WI38 (cell line): Measurements from ENCODE around the gene OTOA.
A peak's percentile ranks its signal among the peaks of the same experiment; 100 is the strongest.
"Not testable (repeated sequence)": the region's sequence is repeated elsewhere in the genome, so short reads cannot be mapped to it uniquely, and the experiment has no call there.

Experiments
- H3K4me3 ChIP-seq: 2 replicates; pipeline ENCODE4 v1.5.1; 2011; ENCODE audit warnings: low read depth, mild to moderate bottlenecking, control low read depth, low read length
- TF ChIP-seq, protein P1 (sequence below): IDR thresholded peaks from 2 replicates; pipeline ENCODE4 v1.5.1; 2012; ENCODE audit warnings: low read depth, mild to moderate bottlenecking, control low read depth, low read length

The OTOA gene

DNA sequence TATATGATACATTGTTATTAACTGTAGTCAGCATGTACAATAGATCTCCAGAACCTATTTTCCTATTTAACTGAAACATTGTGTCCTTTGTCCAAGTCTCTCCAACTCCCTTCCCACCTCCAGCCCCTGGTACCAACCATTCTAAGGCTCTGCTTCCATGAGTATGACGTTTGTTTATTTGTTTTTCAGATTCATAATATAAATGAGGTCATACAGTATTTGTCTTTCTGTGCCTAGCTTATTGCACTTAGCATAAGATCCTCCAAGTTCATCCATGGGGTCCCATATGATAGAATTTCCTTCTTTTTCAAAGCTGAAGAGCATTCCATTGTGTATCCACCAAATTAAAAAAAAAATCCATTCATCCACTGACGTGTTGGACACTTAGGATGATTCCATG is 39.4 kb downstream of the OTOA start:
- H3K4me3 ChIP-seq, result no peak overlapping the region
- TF ChIP-seq, protein P1, sequence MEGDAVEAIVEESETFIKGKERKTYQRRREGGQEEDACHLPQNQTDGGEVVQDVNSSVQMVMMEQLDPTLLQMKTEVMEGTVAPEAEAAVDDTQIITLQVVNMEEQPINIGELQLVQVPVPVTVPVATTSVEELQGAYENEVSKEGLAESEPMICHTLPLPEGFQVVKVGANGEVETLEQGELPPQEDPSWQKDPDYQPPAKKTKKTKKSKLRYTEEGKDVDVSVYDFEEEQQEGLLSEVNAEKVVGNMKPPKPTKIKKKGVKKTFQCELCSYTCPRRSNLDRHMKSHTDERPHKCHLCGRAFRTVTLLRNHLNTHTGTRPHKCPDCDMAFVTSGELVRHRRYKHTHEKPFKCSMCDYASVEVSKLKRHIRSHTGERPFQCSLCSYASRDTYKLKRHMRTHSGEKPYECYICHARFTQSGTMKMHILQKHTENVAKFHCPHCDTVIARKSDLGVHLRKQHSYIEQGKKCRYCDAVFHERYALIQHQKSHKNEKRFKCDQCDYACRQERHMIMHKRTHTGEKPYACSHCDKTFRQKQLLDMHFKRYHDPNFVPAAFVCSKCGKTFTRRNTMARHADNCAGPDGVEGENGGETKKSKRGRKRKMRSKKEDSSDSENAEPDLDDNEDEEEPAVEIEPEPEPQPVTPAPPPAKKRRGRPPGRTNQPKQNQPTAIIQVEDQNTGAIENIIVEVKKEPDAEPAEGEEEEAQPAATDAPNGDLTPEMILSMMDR, result no peak

DNA sequence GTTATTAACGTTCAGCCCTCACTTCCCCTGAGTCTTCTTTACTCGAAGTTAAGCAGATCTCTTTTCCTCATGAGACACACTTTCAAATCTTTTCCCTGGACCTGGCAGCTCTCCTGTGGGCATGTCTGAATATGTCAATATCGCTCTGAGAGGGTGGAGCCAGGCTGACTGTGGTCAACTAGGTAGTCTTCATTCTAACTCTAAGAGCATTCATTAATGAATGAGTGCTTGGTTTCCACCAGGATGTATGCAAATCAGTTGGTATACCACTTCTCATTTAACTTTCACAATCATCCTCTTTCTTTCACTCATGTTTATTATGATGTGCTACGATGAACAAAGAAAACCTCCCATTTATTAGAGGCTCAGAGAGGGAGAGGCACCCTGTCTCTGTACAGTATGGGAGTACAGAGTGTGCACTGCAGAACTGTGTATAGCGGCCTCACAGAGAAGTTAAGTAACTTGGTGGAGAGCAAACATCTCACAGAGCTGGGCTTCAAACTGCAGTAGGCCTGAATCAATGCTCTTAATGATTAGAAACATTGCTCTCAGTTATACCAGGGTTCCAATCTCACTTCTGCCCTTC is 39.9 kb downstream of the OTOA start:
- TF ChIP-seq, protein P1, result no peak
- H3K4me3 ChIP-seq, result no peak overlapping the region

DNA sequence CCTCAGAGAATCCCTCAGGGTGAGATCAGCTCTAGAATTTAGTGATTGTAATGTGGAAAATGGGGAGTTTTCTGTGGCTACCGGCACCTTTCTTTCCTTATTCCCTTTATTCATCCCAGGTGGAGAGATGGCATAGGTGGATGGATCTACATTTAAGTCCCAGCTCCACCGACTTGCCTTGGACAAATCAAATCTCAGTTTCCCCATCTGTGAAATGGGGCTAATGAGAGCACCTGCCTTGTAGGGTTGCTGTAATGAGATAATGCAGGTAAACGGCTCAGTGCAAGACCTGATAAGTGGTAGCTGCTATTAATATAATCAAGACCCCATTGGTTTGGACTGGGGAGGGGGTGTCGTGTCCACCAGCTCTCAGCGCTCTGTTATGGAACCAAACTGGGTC is 40.5 kb downstream of the OTOA start:
- TF ChIP-seq, protein P1, result no peak

DNA sequence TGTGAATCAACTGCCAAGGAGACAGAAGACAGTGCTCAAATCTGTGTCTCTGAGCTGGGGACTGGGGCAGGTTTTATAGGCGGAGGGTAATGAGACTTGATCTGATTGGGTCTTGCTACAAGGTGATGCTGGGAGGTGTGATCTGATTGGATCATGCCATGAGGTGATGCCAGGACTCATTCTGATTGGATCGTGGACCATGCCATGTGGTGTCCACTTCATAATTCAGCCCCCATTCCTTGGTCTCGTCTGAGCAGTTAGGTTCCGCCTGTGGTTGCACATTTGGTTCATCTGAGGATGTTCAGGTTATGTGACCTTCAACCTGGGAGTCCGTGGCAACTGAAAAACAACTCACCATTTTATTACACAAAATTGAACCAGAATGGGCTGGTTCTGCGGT is 41.0 kb downstream of the OTOA start:
- no peak overlapping the region for H3K4me3 ChIP-seq
- TF ChIP-seq, protein P1, result no peak

More for the DNA sequence above, 40.5 kb downstream of the OTOA start:
- no peak overlapping the region for H3K4me3 ChIP-seq

DNA sequence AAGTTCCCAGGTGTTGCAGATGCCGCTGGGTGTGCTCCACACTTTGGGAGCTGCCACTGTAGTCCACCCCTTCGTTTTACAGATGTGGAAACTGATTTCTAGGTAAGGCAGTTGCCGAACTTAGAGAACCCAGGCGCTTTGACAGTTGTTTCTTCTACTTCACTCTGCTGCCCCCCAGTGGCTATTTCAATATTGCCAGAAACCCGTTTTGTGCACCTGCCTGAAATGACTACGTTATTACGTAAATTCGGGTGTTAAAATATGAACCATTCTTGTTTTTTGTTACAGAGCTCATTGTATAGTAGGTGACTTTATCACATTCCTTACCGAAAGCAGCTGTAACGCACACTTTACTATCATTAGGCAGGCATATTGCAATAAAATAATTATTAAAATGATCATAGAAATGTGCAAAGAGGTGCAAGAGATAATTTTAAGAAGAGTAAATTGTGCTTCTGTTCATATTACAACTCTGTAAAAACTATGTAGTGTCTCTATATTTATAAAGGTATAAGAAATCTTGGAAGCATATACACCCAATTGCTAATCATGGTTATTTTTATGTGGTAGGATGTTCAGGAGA is 44.9 kb downstream of the OTOA start:
- no peak overlapping the region for H3K4me3 ChIP-seq
- TF ChIP-seq, protein P1, result peak; percentile 71

DNA sequence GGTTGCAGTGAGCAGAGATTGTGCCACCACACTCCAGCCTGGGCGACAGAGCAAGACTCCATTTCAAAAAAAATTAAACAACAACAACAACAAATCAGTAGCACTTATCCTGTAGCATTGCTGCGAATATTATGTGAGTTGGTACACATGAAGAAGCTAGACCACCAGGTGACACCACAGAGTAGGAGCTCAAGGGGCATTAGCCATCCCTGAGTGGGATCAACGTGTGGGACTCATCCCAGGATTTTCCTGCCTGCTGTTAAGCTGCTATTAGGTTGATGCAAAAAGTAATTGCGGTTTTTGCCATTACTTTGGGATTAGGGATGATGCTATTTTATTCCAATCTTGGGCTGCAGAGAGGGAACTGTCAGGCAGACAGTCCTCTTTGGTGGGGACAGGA is 47.2 kb downstream of the OTOA start:
- TF ChIP-seq, protein P1, result no peak
- H3K4me3 ChIP-seq, result no peak overlapping the region

DNA sequence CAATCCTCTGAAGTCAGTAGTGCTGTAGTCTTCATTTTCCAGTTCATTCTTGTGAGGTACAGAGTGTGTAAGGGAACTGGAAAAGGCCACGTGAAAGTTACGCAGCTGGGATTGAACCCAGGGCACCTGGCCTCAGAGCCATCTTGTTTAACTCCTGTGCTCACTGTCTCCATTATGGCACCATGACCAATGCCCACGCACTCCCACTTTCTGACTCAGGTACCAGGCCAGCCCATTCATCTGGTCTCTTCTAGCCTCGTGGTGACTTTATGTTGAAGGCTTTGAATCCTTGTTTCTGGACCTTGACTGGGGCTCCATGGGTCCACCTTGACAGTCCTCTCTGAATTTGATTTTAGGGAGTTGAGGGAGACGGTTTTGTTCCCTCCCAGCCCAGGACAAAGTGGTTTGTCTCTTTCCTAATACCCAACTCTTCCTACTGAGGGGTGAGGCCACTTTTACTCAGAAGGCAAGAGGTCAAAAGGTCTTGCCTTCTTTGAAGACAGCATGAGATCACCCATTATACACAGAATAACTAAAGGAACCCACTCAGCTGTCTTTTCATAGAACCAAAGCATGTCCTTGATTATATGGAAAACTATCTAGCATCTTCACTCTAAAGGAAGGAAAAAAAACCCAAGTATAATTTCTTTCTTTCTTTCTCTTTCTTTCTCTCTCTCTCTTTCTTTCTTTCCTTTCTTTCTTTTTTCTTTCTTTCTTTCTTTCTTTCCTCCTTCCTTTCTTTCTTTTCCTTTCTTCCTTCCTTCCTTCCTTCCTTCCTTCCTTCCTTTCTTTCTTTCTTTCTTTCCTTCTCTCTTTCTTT is 50.0 kb downstream of the OTOA start:
- no peak overlapping the region for H3K4me3 ChIP-seq
- TF ChIP-seq, protein P1, result no peak

DNA sequence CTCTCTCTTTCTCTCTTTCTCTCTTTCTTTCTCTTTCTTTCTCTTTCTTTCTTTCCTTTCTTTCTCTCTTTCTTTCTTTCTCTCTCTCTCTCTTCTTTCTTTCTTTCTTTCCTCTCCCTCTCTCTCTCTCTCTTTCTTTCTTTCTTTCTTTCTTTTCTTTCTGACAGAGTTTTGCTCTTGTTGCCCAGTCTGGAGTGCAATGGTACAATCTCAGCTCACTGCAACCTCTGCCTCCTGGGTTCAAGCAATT is 50.5 kb downstream of the OTOA start:
- not testable (repeated sequence) for H3K4me3 ChIP-seq
